Activated T-cell treated with anti-CD3 and anti-CD28 coated beads for 4 hours (primary cell): ENCODE data around the gene PLEKHO1.

Source experiments
- DNase-seq: peaks from one replicate; pipeline ENCODE4 v3.0.0-alpha.2; 2020

Gene PLEKHO1

GRCh38 chr1:150150133-150151021 lies 661 bp downstream of the PLEKHO1 start:
- peak; percentile 11 for DNase-seq

GRCh38 chr1:150151291-150152181 lies 1.8 kb downstream of the PLEKHO1 start:
- DNase-seq, result peak; percentile 49

- no peak for DNase-seq
Observed at GRCh38 chr1:150152182-150152536, 2.4 kb downstream of the PLEKHO1 start.

- DNase-seq, result no peak
Observed at GRCh38 chr1:150152772-150153456, 3.2 kb downstream of the PLEKHO1 start.

GRCh38 chr1:150154143-150154542 lies 4.4 kb downstream of the PLEKHO1 start:
- DNase-seq, result no peak

- DNase-seq, result no peak
Observed at GRCh38 chr1:150155413-150156071, 5.8 kb downstream of the PLEKHO1 start.

- DNase-seq, result no peak
Observed at GRCh38 chr1:150156868-150157603, 7.3 kb downstream of the PLEKHO1 start.

GRCh38 chr1:150159550-150159949 lies 9.8 kb downstream of the PLEKHO1 start:
- no peak for DNase-seq

- no peak for DNase-seq
Observed at GRCh38 chr1:150160964-150161621, 11.4 kb downstream of the PLEKHO1 start.

- no peak for DNase-seq
Observed at GRCh38 chr1:150161747-150162581, 12.2 kb downstream of the PLEKHO1 start.

GRCh38 chr1:150162582-150162861 lies 12.8 kb downstream of the PLEKHO1 start:
- no peak for DNase-seq

- DNase-seq, result no peak
Observed at GRCh38 chr1:150162862-150163706, 13.4 kb downstream of the PLEKHO1 start.

GRCh38 chr1:150164224-150164623 lies 14.5 kb downstream of the PLEKHO1 start:
- DNase-seq, result no peak

- DNase-seq, result no peak
Observed at GRCh38 chr1:150164779-150165178, 15.1 kb downstream of the PLEKHO1 start.

GRCh38 chr1:150165622-150166612 lies 16.2 kb downstream of the PLEKHO1 start:
- DNase-seq, result peak; percentile 44

- DNase-seq, result peak; percentile 36
Observed at GRCh38 chr1:150168960-150169601, 19.4 kb downstream of the PLEKHO1 start.

- no peak for DNase-seq
Observed at GRCh38 chr1:150171801-150172200, 22.1 kb downstream of the PLEKHO1 start.

GRCh38 chr1:150173141-150173585 lies 23.4 kb downstream of the PLEKHO1 start:
- DNase-seq, result no peak
